Epidermal melanocyte (primary cell): ENCODE results near the gene FAXDC2.
A peak's percentile ranks its signal among the peaks of the same experiment; 100 is the strongest.

Experiments used
- DNase-seq: peaks from one replicate; pipeline ENCODE4 v3.0.0; 2011; ENCODE audit warnings: low spot score; ENCODE audit not compliant: insufficient read length

FAXDC2 gene

GRCh38 chr5:154850255-154851062, at the start of gene FAXDC2:
FAXDC2 (minus strand) TSS chr5:154850603; CDS start chr5:154838178, 12,425 bp downstream.
- peak; percentile 86 for DNase-seq

- DNase-seq = no peak
Observed at GRCh38 chr5:154900066-154900465, 49.7 kb upstream of the FAXDC2 start.

- DNase-seq = no peak
Observed at GRCh38 chr5:154899151-154899816, 48.9 kb upstream of the FAXDC2 start.

GRCh38 chr5:154898210-154898609, 47.8 kb upstream of the FAXDC2 start:
- no peak for DNase-seq

GRCh38 chr5:154896562-154897165, 46.3 kb upstream of the FAXDC2 start:
- no peak for DNase-seq

- no peak for DNase-seq
Observed at GRCh38 chr5:154895606-154896561, 45.5 kb upstream of the FAXDC2 start.

- no peak for DNase-seq
Observed at GRCh38 chr5:154893381-154893780, 43.0 kb upstream of the FAXDC2 start.

- no peak for DNase-seq
Observed at GRCh38 chr5:154892369-154892771, 42.0 kb upstream of the FAXDC2 start.

- DNase-seq = no peak
Observed at GRCh38 chr5:154885439-154885838, 35.0 kb upstream of the FAXDC2 start.

GRCh38 chr5:154884424-154884823, 34.0 kb upstream of the FAXDC2 start:
- no peak for DNase-seq

- no peak for DNase-seq
Observed at GRCh38 chr5:154881986-154882385, 31.6 kb upstream of the FAXDC2 start.

- DNase-seq = no peak
Observed at GRCh38 chr5:154878642-154879335, 28.4 kb upstream of the FAXDC2 start.

GRCh38 chr5:154873791-154874331, 23.5 kb upstream of the FAXDC2 start:
- DNase-seq = no peak

- DNase-seq = no peak
Observed at GRCh38 chr5:154871734-154872133, 21.3 kb upstream of the FAXDC2 start.

- DNase-seq = no peak
Observed at GRCh38 chr5:154868702-154869101, 18.3 kb upstream of the FAXDC2 start.

- no peak for DNase-seq
Observed at GRCh38 chr5:154866841-154867240, 16.4 kb upstream of the FAXDC2 start.

- DNase-seq = no peak
Observed at GRCh38 chr5:154865466-154866184, 15.2 kb upstream of the FAXDC2 start.

- no peak for DNase-seq
Observed at GRCh38 chr5:154863291-154864080, 13.1 kb upstream of the FAXDC2 start.

- no peak for DNase-seq
Observed at GRCh38 chr5:154862766-154863165, 12.4 kb upstream of the FAXDC2 start.
